Left lung (tissue), 10 donors: Measurements from ENCODE around the gene GANC. TPM values are rescaled to one million over a fixed set of nuclear protein-coding genes. Genes with fewer than 3 reads are reported as not detected.

ENCODE experiments used
- ATAC-seq: fragments of 200-7000 bp; cut with Tn5 transposase; one replicate; pipeline ENCODE4 v1.9.1; 2020; ENCODE audit warnings: moderate library complexity
- DNase-seq, 4 donors: peaks; one replicate each; pipeline ENCODE4 v3.0.0-alpha.2; 2013 to 2020
- H3K27ac ChIP-seq, 2 donors: fragments of 200-600 bp; sonication (generic) in 1 of 2; one replicate each; pipeline versions ENCODE4 v1.5.0 to v1.8.0; 2020 to 2021
- H3K27me3 ChIP-seq, 2 donors: fragments of 200-600 bp; sonication (generic) in 1 of 2; one replicate each; pipeline versions ENCODE4 v1.5.0 to v1.8.0; 2020 to 2021
- H3K36me3 ChIP-seq, 2 donors: fragments of 200-600 bp; sonication (generic) in 1 of 2; one replicate each; pipeline versions ENCODE4 v1.5.0 to v1.8.0; 2020 to 2021
- H3K4me1 ChIP-seq, 2 donors: fragments of 200-600 bp; one replicate each; pipeline ENCODE4 v1.8.0; 2021
- H3K4me3 ChIP-seq, 2 donors: fragments of 200-600 bp; sonication (generic) in 1 of 2; one replicate each; pipeline versions ENCODE4 v1.5.0 to v1.8.0; 2020 to 2021; ENCODE audit warnings: mild to moderate bottlenecking in 1 of 2
- H3K9me3 ChIP-seq, 2 donors: fragments of 200-600 bp; sonication (generic) in 1 of 2; one replicate each; pipeline versions ENCODE4 v1.5.0 to v1.8.0; 2020 to 2021
- intact Hi-C, 2 donors: fragments of 100-400 bp; cut with DNase I; formaldehyde crosslinking; loops; one replicate each; pipeline versions ENCODE4 v1.11.2 to v1.14.2; 2022
- polyA plus RNA-seq, 6 donors: library from polyadenylated mRNA; unstranded; fragments of 120-200 nt; gene quantifications; one replicate each; pipeline ENCODE4 v1.2.1, GENCODE V29; 2013; ENCODE audit not compliant: insufficient read length in 6 of 6
- total RNA-seq, 2 donors: library from RNA; stranded (reverse); fragmentation: NEBNext Ultra II Directional; extraction: Animal tissue kit (Norgen Biotek cat#: 25700); gene quantifications; one replicate each; pipeline ENCODE4 v1.2.1, GENCODE V29; 2021
- TF ChIP-seq, protein P1 (sequence below), 2 donors: fragments of 200-600 bp; sonication (generic) in 1 of 2; IDR thresholded peaks; one replicate each; pipeline versions ENCODE4 v1.5.0 to v1.8.0; 2021; ENCODE audit warnings: antibody characterized with exemption in 2 of 2
- donor health status: DM: no; HTN: yes; CAD: no.
- donor health status: DM: no; HTN: no; CAD: no.

Gene GANC
- total and polyA plus RNA-seq, 8 donors = 30.1 to 85.3 (median 37.8) TPM

DNA sequence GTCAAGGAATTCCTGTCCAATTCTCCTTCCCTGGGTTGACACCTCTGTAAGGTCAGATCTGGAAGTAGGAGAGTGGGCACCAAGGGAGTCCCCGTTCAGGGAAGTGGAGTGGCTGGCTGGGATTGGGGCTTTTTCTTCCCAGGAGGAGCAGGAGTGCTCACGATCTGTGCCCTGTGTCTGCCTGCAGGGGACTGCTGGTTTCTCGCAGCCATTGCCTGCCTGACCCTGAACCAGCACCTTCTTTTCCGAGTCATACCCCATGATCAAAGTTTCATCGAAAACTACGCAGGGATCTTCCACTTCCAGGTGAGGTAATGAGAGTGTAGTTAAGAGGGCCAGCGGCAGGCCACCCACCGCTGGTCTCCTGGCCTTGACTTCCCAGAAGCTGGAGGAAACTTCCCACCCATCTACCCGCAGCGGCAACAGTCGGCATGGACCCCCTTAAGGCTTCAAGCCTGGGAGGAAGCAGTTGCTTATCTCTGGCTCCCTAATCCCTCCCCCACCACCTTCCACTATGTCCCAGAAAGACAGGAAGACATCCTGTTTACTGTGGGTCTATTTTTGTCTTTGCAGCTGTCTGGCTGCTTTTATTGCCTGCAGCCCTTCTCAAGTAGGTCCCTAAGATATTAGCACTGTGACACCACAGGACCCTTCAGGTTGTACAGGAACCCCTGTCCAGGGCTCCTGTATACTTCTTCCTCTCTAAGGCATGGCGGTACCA lies 113.1 kb downstream of the GANC start:
- H3K9me3 ChIP-seq = no peaks in the 10 kb centered on the region
- peak in 1 of 4 donors; percentile 21 for DNase-seq
- intact Hi-C loops = no loop called here
- no peak overlapping the region for H3K4me3 ChIP-seq
- no peaks in the 10 kb centered on the region for H3K27me3 ChIP-seq
- peaks cover 0 to 56% of the 10 kb centered on the region in 2 donors for H3K36me3 ChIP-seq
- peaks cover 0 to 5% of the 10 kb centered on the region in 2 donors for H3K4me1 ChIP-seq
- TF ChIP-seq, protein P1, sequence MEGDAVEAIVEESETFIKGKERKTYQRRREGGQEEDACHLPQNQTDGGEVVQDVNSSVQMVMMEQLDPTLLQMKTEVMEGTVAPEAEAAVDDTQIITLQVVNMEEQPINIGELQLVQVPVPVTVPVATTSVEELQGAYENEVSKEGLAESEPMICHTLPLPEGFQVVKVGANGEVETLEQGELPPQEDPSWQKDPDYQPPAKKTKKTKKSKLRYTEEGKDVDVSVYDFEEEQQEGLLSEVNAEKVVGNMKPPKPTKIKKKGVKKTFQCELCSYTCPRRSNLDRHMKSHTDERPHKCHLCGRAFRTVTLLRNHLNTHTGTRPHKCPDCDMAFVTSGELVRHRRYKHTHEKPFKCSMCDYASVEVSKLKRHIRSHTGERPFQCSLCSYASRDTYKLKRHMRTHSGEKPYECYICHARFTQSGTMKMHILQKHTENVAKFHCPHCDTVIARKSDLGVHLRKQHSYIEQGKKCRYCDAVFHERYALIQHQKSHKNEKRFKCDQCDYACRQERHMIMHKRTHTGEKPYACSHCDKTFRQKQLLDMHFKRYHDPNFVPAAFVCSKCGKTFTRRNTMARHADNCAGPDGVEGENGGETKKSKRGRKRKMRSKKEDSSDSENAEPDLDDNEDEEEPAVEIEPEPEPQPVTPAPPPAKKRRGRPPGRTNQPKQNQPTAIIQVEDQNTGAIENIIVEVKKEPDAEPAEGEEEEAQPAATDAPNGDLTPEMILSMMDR (IDR thresholded peaks at IDR 0.05) = no peak
- no peak for ATAC-seq
- peak overlapping the region in 1 of 2 donors; percentile 33 for H3K27ac ChIP-seq

DNA sequence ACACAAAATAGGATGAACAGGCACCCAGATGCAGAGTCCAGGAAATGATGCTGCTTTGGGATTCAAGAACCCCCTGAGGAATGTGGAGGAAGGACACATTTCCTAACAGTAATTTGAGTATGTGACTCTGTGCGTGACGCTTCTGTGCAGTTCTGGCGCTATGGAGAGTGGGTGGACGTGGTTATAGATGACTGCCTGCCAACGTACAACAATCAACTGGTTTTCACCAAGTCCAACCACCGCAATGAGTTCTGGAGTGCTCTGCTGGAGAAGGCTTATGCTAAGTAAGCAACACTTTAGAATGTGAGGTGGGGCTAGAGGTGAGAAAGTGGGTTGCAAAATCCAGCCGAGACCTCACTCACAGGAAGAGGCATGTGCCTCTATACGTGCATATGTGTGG lies 114.6 kb downstream of the GANC start:
- Histone ChIP-seq H3K9me3 (no peaks in the 10 kb centered on the region), H3K27me3 (no peaks in the 10 kb centered on the region), H3K4me1 (peaks cover 0 to 5% of the 10 kb centered on the region in 2 donors), H3K27ac (no peak overlapping the region), H3K4me3 (no peak overlapping the region), H3K36me3 (peaks cover 0 to 61% of the 10 kb centered on the region in 2 donors)
- no peak for DNase-seq
- intact Hi-C loops = no loop called here
- peak; percentile 81 for ATAC-seq
- TF ChIP-seq, protein P1 (IDR thresholded peaks at IDR 0.05) = no peak

DNA sequence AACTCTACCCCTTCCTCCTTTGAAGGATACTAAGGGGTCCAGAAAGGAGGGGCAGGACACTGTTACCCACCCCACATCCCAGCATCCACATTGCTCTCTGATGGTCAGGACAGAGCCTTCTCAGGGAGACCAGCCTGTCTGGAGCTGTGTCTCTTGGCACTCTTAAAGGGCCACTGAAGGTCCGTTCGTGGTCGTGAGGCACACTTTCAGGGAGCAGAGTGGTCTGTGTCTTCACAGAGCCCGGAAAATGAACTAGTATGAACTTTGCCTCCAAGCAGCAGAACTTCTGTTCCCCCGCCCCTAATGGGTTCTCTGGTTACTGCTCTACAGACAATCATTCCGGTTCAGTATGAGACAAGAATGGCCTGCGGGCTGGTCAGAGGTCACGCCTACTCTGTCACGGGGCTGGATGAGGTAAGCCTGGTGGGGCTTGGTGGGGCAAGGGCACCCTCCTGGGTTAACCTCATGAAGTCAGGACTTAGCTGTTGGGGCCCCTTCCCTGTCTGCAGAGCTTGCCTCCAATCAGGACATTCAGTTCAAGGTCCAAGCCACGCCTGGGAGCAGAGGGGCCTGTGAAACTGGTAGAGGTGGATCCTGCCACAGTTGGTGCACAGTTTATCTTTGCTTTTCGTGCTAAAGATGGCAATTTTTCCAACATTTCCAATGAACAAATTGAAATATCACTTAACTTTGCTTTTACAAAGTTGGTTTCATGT lies 119.5 kb downstream of the GANC start:
- H3K36me3 ChIP-seq = peaks cover 0 to 45% of the 10 kb centered on the region in 2 donors
- H3K27ac ChIP-seq = no peak overlapping the region
- DNase-seq (no peak), ATAC-seq (no peak)
- TF ChIP-seq, protein P1 (IDR thresholded peaks at IDR 0.05) = no peak
- H3K27me3 ChIP-seq = no peaks in the 10 kb centered on the region
- H3K4me1 ChIP-seq = no peaks in the 10 kb centered on the region
- no peaks in the 10 kb centered on the region for H3K9me3 ChIP-seq
- H3K4me3 ChIP-seq = no peak overlapping the region
- intact Hi-C loops = no loop called here

DNA sequence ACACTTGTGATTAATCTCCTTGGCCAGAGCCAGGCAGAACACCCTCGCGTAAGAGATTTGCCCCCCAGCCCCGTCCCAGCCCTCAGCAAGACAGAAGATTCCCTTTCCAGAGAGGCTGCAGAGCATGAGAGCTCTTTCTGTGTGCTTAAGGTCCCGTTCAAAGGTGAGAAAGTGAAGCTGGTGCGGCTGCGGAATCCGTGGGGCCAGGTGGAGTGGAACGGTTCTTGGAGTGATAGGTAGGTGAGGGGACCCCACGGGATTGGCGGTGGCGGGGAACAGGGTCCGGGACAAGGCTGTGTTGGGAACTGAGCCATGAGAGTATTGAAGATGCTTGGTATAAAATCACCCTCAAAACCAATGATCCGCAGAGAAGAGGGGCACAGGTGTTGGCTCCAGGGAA lies 121.1 kb downstream of the GANC start:
- Histone ChIP-seq H3K27ac (no peak overlapping the region), H3K36me3 (peaks cover 0 to 42% of the 10 kb centered on the region in 2 donors), H3K4me1 (no peaks in the 10 kb centered on the region), H3K9me3 (no peaks in the 10 kb centered on the region), H3K27me3 (no peaks in the 10 kb centered on the region), H3K4me3 (no peak overlapping the region)
- no peak for ATAC-seq
- intact Hi-C loops = no loop called here
- TF ChIP-seq, protein P1 (IDR thresholded peaks at IDR 0.05) = no peak
- DNase-seq = no peak

DNA sequence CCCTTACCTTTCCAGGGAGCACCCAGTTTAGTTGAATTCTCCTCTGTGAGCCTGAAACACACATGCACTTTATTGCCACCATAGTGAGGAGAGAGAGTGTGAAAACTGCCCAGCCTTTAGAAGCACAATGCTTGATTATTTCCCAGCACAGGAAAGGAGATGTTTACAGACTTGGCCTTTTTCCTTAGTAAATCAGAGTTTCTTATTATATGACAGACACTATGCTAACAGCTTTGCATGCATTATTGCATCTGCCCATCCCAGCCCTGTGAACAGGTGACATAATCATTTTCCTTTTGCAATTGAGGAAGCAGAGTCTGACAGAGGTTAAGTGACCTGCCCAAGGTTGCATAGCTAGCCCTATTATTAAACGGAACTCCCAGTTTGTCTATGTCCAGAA lies 122.8 kb downstream of the GANC start:
- Histone ChIP-seq H3K27ac (no peak overlapping the region), H3K4me1 (no peaks in the 10 kb centered on the region), H3K9me3 (no peaks in the 10 kb centered on the region), H3K4me3 (no peak overlapping the region), H3K36me3 (peaks cover 0 to 51% of the 10 kb centered on the region in 2 donors), H3K27me3 (no peaks in the 10 kb centered on the region)
- ATAC-seq (no peak), DNase-seq (no peak)
- intact Hi-C loops = no loop called here
- TF ChIP-seq, protein P1 (IDR thresholded peaks at IDR 0.05) = no peak
